Ishikawa (cell line): Measurements from ENCODE around the gene WWC1.

Source experiments
- CEBPB ChIP-seq: IDR thresholded peaks from 2 replicates; pipeline ENCODE4 v1.6.1; 2012
- CREB1 ChIP-seq: IDR thresholded peaks from 2 replicates; pipeline ENCODE4 v1.6.1; 2012; ENCODE audit warnings: low read depth
- EGR1 ChIP-seq: IDR thresholded peaks from 2 replicates; pipeline ENCODE4 v1.6.1; 2012
- EP300 ChIP-seq: IDR thresholded peaks from 2 replicates; pipeline ENCODE4 v1.6.1; 2012; ENCODE audit warnings: borderline replicate concordance
- FOXM1 ChIP-seq: IDR thresholded peaks from 2 replicates; pipeline ENCODE4 v1.6.1; 2012; ENCODE audit warnings: low read depth, borderline replicate concordance
- MAX ChIP-seq: IDR thresholded peaks from 2 replicates; pipeline ENCODE4 v1.6.1; 2012
- NFIC ChIP-seq: IDR thresholded peaks from 2 replicates; pipeline ENCODE4 v1.6.1; 2012
- RAD21 ChIP-seq: IDR thresholded peaks from 2 replicates; pipeline ENCODE4 v1.6.1; 2012; ENCODE audit warnings: low read depth
- REST ChIP-seq: IDR thresholded peaks from 2 replicates; pipeline ENCODE4 v1.6.1; 2012; ENCODE audit warnings: low read depth, mild to moderate bottlenecking
- TAF1 ChIP-seq: IDR thresholded peaks from 2 replicates; pipeline ENCODE4 v1.6.1; 2012; ENCODE audit warnings: low read depth, mild to moderate bottlenecking
- TCF12 ChIP-seq: IDR thresholded peaks from 2 replicates; pipeline ENCODE4 v1.6.1; 2012; ENCODE audit warnings: low read depth
- TEAD4 ChIP-seq: IDR thresholded peaks from 2 replicates; pipeline ENCODE4 v1.6.1; 2012
- USF1 ChIP-seq: IDR thresholded peaks from 2 replicates; pipeline ENCODE4 v1.6.1; 2012
- YY1 ChIP-seq: IDR thresholded peaks from 2 replicates; pipeline ENCODE4 v1.6.1; 2012; ENCODE audit warnings: low read depth
- ZBTB7A ChIP-seq: IDR thresholded peaks from 2 replicates; pipeline ENCODE4 v1.6.1; 2012; ENCODE audit warnings: low read depth

WWC1 gene

GRCh38 chr5:168311061-168311566 lies 19.7 kb downstream of the WWC1 start:
- no peak for TF ChIP-seq RAD21
- no peak for TF ChIP-seq ZBTB7A
- no peak for TF ChIP-seq EGR1
- no peak for TF ChIP-seq TCF12
- no peak for TF ChIP-seq CEBPB
- TF ChIP-seq CREB1: no peak
- no peak for TF ChIP-seq YY1
- TF ChIP-seq USF1: no peak
- no peak for TF ChIP-seq FOXM1
- no peak for TF ChIP-seq NFIC
- TF ChIP-seq REST: no peak
- TF ChIP-seq TEAD4: no peak
- TF ChIP-seq EP300: no peak
- TF ChIP-seq MAX: no peak
- no peak for TF ChIP-seq TAF1

GRCh38 chr5:168312606-168313295 lies 21.3 kb downstream of the WWC1 start:
- no peak for TF ChIP-seq TEAD4
- no peak for TF ChIP-seq NFIC
- no peak for TF ChIP-seq RAD21
- TF ChIP-seq EGR1: no peak
- TF ChIP-seq EP300: no peak
- TF ChIP-seq TAF1: no peak
- no peak for TF ChIP-seq USF1
- no peak for TF ChIP-seq YY1
- TF ChIP-seq CREB1: no peak
- TF ChIP-seq TCF12: no peak
- no peak for TF ChIP-seq ZBTB7A
- TF ChIP-seq FOXM1: no peak
- TF ChIP-seq MAX: no peak
- no peak for TF ChIP-seq CEBPB
- no peak for TF ChIP-seq REST

GRCh38 chr5:168313596-168314204 lies 22.3 kb downstream of the WWC1 start:
- TF ChIP-seq REST: no peak
- no peak for TF ChIP-seq CEBPB
- no peak for TF ChIP-seq YY1
- no peak for TF ChIP-seq TAF1
- no peak for TF ChIP-seq MAX
